ENCODE results near the gene PAWR. TPM values are rescaled to one million over a fixed set of nuclear protein-coding genes. Genes with fewer than 3 reads are reported as not detected.
"Not testable (repeated sequence)": the region's sequence is repeated elsewhere in the genome, so short reads cannot be mapped to it uniquely, and the experiment has no call there.

The PAWR gene
- total and polyA plus RNA-seq, 8 donors = 51.0 to 86.2 (median 68.3) TPM

DNA sequence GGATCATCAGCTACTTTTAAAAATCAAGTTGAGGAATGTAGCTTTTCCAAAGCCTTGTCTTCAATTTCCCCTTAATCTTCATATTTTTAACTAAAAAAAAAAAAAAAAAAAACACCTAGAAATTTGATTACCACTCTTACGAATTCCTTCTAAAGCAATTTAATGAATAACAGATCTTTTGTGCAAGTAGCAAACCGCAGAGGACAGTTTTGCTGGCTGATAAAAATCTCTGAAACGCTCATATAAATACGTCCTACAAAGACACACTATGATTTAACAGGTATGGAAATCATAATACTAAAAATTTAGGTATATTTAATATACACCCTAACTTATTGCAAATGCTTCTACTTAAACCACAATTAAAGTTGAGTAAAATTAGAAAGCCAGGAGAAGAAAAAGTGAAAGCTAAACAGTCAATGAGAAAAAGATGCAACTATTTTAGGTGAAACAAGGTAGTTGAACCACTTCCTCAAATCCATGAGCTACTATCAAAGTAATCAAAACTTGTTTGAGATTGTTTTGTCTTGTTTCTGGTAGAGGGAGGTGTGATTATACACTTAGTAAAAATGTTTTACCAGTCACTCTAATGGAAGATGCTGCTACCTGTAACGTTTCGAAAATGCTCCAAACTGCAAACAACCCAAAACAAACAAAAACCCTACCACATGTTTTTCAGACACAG lies 2.2 kb downstream of the PAWR start:
- Histone ChIP-seq H3K4me1 (peaks cover 9 to 34% of the 10 kb centered on the region in 2 donors), H3K9me3 (no peaks in the 10 kb centered on the region), H3K4me3 (peak overlapping the region; percentile 66 to 74), H3K27ac (peak overlapping the region; percentile 76 to 89), H3K36me3 (no peaks in the 10 kb centered on the region), H3K27me3 (peaks cover 0 to 47% of the 10 kb centered on the region in 2 donors)
- TF ChIP-seq, protein P1, sequence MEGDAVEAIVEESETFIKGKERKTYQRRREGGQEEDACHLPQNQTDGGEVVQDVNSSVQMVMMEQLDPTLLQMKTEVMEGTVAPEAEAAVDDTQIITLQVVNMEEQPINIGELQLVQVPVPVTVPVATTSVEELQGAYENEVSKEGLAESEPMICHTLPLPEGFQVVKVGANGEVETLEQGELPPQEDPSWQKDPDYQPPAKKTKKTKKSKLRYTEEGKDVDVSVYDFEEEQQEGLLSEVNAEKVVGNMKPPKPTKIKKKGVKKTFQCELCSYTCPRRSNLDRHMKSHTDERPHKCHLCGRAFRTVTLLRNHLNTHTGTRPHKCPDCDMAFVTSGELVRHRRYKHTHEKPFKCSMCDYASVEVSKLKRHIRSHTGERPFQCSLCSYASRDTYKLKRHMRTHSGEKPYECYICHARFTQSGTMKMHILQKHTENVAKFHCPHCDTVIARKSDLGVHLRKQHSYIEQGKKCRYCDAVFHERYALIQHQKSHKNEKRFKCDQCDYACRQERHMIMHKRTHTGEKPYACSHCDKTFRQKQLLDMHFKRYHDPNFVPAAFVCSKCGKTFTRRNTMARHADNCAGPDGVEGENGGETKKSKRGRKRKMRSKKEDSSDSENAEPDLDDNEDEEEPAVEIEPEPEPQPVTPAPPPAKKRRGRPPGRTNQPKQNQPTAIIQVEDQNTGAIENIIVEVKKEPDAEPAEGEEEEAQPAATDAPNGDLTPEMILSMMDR (IDR thresholded peaks at IDR 0.05) = no peak
- DNase-seq (no peak), ATAC-seq (no peak)
- intact Hi-C loops (cut with DNase I) = no loop called here

- intact Hi-C loops (cut with DNase I) = no loop called here
- peaks cover 0 to 39% of the 10 kb centered on the region in 2 donors for H3K27me3 ChIP-seq
- TF ChIP-seq, protein P1 (IDR thresholded peaks at IDR 0.05) = no peak
- no peak for ATAC-seq
- H3K9me3 ChIP-seq = no peaks in the 10 kb centered on the region
- no peaks in the 10 kb centered on the region for H3K36me3 ChIP-seq
- peaks cover 6 to 31% of the 10 kb centered on the region in 2 donors for H3K4me1 ChIP-seq
- H3K4me3 ChIP-seq = peak overlapping the region; percentile 10 to 66
- peak overlapping the region in 1 of 2 donors; percentile 89 for H3K27ac ChIP-seq
- DNase-seq = no peak
These were observed 3.0 kb downstream of the PAWR start for GRCh38 chr12:79687711-79688260.

DNA sequence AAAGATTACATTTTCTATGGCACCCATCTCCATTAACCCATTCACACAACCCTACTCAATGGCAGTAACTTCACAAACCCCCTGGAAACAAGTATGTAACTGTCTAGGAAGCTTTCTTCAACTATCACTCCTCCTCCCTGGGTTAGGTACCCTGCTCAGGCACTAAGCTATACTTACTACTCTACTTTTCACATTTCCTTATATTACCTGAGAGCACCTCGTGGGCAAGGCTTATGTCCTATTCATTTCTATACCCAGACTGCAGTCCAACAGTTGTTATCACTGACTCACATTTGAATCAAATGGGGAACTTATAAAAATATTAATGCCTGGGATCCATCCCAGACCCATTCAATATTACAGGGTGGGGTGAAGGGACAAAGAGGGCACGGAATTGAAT lies 4.6 kb downstream of the PAWR start:
- ATAC-seq (no peak), DNase-seq (no peak)
- TF ChIP-seq, protein P1 (IDR thresholded peaks at IDR 0.05) = no peak
- Histone ChIP-seq H3K4me1 (peaks cover 0 to 25% of the 10 kb centered on the region in 2 donors), H3K4me3 (no peak overlapping the region), H3K27ac (peak overlapping the region in 1 of 2 donors; percentile 8), H3K36me3 (no peaks in the 10 kb centered on the region), H3K27me3 (peaks cover 0 to 23% of the 10 kb centered on the region in 2 donors), H3K9me3 (no peaks in the 10 kb centered on the region)
- intact Hi-C loops (cut with DNase I) = no loop called here

DNA sequence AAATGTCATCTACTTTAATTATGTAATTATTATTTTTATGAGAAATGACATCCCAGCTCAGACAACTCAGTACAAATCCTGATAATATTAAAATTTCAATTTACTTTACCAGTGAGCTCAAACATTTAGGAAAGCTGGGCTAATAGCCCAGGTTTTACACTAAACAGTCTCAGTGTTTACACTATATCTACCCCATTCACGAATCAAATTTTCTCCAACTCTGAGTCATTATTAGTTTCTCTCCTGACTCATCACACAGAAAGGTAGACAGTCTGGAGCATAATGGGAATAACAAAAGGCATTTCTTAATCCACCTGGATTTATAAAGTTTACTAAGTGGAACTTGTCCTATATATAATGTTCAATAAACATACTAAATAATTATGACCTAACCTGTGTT lies 5.7 kb downstream of the PAWR start:
- peaks cover 0 to 12% of the 10 kb centered on the region in 2 donors for H3K27me3 ChIP-seq
- intact Hi-C loops (cut with DNase I) = no loop called here
- H3K4me1 ChIP-seq = peaks cover 0 to 20% of the 10 kb centered on the region in 2 donors
- H3K4me3 ChIP-seq = no peak overlapping the region
- H3K36me3 ChIP-seq = no peaks in the 10 kb centered on the region
- ATAC-seq = peak; percentile 38
- H3K9me3 ChIP-seq = no peaks in the 10 kb centered on the region
- H3K27ac ChIP-seq = no peak overlapping the region
- DNase-seq = no peak
- TF ChIP-seq, protein P1 (IDR thresholded peaks at IDR 0.05) = no peak

DNA sequence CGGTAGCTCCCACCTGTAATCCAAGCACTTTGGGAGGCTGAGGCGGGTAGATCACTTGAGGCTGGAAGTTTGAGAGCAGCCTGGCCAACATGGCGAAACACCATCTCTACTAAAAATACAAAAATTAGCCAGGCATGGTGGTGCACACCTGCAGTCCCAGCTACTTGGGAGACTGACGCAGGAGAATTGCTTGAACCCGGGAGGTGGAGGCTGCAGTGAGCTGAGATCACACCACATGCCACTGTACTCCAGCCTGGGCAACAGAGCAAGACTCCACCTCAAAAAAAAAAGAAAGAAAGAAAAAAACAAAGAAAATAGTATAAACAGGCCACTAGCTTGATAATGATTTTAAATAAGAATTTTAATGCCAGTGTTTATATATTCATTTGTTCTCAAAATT lies 6.4 kb downstream of the PAWR start:
- DNase-seq; H3K9me3 ChIP-seq; intact Hi-C loops (cut with DNase I); H3K27ac ChIP-seq; H3K36me3 ChIP-seq; H3K4me3 ChIP-seq; H3K27me3 ChIP-seq; ATAC-seq: not testable (repeated sequence)
- H3K4me1 ChIP-seq = peaks cover 0 to 16% of the 10 kb centered on the region in 2 donors

Measured in left lung (tissue), 10 donors.